ENCODE data around the gene MYOZ3.

DNA sequence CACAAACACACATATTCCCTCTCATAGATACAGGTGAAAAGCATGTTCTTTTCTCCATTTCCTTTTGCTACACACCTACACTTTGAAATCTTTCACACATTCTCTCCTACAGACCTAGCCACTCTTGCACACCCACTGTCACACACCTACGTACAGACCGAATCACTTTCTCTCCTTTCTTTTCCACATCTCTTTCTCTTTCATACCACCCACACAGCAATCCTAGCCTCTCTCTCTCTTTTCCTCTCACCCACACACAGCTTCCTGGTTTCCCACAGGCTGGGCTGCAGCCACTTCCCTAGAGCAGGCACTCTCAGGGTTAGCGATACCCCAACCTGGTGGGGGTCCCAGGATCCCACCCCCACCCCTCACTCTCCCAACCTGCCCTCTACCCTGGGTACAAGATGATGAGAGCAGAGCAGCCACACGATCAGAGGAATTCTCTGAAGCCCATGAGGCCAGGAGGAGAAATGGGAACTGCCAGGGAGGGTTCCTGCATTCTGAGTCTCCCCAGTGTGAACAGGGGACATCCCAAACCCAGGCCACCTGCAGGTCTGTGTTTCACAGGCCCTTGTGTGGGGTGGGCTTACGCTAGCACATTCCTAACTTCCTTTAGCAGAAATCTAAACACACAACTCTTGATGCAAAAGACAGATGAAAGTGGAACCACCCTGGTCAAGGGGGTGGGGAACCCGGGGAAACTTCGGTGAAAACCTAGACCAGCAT, 37.7 kb upstream of the MYOZ3 start:
- TF ChIP-seq, protein P1, sequence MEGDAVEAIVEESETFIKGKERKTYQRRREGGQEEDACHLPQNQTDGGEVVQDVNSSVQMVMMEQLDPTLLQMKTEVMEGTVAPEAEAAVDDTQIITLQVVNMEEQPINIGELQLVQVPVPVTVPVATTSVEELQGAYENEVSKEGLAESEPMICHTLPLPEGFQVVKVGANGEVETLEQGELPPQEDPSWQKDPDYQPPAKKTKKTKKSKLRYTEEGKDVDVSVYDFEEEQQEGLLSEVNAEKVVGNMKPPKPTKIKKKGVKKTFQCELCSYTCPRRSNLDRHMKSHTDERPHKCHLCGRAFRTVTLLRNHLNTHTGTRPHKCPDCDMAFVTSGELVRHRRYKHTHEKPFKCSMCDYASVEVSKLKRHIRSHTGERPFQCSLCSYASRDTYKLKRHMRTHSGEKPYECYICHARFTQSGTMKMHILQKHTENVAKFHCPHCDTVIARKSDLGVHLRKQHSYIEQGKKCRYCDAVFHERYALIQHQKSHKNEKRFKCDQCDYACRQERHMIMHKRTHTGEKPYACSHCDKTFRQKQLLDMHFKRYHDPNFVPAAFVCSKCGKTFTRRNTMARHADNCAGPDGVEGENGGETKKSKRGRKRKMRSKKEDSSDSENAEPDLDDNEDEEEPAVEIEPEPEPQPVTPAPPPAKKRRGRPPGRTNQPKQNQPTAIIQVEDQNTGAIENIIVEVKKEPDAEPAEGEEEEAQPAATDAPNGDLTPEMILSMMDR (IDR thresholded peaks at IDR 0.05; ENCODE audit: low read depth, low read length), result no peak
- TF ChIP-seq EZH2phosphoT487 (IDR thresholded peaks at IDR 0.05; ENCODE audit: low read depth), result no peak

Data from OCI-LY3 (cell line).